Erythroblast (primary cell): ENCODE measurements around the gene RUFY3.

ENCODE experiments used
- GATA1 ChIP-seq: IDR thresholded peaks from 2 replicates; pipeline ENCODE4 v1.6.1; 2011; ENCODE audit warnings: low read depth, mild to moderate bottlenecking, control low read depth, low read length, moderate library complexity
- POLR2A ChIP-seq: IDR thresholded peaks from 2 replicates; pipeline ENCODE4 v1.6.1; 2011; ENCODE audit warnings: mild to moderate bottlenecking, low read length

- TF ChIP-seq POLR2A (no peak), GATA1 (no peak)
Measured at GRCh38 chr4:70841211-70841610, 119.4 kb downstream of the RUFY3 start.
